HG02759 (cell line): ENCODE results near the gene HS2ST1.

Experiments used
- ATAC-seq: cut with Tn5 transposase; IDR thresholded peaks from one replicate; pipeline ENCODE4 v1.9.1; 2021; ENCODE audit warnings: mild to moderate bottlenecking, moderate library complexity; ENCODE audit not compliant: unreplicated experiment

The HS2ST1 gene

DNA sequence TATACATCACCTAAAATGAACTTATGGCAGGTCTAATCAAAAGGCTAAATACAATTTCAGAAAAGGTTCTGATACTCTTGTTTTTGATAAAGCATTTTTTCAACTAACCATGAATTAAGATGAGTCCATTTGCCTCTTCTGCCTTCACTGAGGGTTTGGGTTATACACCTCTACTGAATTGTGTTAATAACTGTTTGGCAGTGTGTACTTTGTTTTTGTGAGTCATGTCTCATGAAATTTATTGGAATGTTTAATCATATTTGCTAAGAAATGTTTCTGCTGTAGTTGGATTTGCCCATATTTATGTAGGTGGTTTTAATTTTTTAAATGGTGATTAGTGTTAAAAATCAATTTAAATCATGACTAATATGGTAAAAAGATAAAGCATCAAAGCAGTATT lies 190.5 kb downstream of the HS2ST1 start:
- no peak for ATAC-seq

DNA sequence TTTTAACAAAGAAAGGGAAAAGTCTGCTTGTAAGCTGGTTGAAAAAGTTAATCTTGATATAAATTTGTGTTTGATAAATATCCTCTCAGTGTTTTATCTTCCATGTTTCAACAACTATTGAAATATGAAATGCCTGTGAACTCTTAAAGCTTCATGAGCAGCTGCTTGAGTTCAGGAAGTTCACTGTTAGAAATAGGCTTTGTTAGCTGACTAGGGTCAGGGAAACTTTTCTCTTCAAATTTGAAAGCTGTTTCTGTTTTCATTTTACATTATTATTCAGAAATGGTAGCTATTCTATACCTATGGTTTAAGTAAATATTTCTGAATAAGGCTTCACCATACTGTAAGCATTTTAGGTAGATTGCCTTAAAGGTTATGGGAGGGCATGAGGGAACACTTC lies 191.7 kb downstream of the HS2ST1 start:
- peak; percentile 39 for ATAC-seq

DNA sequence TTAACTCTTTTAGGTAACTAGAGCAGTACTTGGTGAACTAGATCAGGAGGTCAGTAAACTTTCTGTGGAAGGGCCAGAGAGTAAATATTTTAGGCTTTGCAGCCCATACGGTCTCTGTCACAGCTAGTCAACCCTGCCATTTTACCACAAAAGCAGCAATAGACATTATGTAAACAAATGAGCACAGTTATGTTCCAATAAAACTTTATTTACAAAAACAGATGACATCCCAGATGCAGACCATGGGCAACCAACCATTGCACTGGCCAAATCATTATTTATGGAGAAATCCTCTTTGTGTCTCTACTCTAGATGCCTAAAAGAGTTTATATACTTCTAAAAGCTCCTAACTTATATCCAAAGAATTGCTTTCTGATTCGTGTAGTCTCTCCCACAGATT lies 192.4 kb downstream of the HS2ST1 start:
- no peak for ATAC-seq

DNA sequence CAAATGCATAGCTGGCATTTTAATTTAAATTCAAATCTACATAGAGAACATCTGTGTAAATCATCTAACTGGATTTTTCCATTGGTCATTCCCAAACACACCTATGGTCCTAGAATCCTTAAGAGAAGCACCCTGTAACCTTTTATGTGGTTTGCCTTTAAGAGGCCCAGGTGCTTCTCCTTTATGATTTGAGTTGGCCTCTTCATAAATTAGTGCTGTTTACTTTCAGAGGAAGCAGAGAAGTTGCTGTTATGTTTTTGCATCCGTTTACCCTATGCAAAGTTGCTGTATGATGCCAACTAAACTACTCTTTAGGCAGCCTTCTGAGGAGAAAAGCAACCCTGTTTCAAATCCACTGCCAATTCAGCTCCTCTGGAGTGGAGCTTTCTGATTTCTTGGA lies 193.8 kb downstream of the HS2ST1 start:
- ATAC-seq: no peak

DNA sequence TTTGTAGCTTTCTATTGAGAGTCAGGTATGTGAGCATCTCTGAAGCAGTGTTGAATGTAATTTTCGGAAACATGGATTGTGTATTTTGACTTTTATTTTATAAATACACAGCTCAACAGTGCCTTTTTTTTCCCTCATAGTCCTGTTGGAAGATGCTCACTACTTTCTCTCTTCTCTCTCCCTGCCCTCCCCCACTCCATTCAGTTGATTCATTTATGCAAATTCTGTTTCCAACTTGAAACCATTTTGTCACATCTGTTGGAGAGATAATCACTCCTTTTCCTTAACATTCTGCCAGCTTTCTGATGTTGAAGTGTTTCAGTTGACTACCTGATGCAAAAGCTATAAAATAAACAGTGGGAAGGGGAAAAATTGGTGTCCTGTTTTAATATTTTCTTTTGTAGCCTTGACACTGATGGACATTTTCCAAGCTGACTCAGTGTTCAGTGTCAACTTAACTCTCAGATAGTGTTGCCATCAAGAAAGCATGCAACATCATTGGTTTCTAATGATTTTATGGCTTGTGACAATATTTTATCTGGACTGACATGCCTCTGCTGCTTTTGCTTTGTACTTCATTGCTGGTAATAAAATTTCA lies 194.5 kb downstream of the HS2ST1 start:
- ATAC-seq: no peak

DNA sequence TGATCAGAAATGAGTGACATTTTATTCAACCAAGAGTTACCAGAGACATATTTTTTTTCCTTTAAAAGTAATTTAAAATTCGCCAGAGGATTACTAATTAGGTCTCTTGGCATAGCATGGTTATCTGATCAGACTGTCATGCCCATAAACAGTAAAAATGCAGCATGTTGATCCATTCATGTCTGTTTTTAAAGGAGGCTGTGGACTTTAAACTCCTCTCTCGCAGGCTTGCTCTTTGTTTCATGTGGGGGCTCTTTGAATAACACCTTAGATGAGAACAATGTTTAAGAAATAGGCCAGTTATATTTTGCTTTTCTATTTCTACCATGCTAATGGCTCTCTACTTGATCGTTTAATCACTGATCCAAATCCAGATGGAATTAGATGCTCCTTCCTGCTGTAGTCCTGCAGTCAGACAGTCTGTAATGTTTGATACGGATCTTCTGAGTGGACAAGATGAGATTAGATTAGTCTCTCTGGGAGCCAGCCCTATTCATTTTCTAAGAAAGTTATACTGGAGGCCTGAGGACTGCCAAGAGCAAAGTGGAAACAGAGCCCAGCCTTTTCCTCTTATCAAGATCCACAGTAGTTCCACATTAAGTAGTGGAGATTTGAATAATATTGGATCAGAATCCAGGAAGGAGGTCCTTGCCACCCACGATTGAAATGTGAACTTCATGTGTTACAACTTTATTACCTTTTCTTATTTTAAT lies 197.4 kb downstream of the HS2ST1 start:
- no peak for ATAC-seq

DNA sequence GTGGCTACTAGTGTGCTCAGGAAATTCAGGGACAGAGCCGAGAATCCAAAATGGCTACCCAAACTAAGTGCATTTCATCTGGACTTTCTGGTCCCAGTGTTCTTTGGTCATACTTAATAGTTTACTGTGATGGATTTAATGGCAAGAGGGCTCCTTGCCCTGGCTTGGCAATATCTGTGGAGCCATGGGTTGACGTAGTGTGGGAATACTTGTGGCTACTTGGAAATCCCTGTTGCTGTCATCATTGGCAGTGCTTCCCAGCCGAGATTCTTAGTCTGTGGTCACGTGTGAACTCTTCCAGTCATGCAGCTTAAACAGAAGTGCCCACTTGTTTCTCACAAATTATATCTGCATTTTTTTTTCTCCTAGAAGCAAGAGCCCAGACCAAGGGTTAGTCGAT lies 198.9 kb downstream of the HS2ST1 start:
- no peak for ATAC-seq

DNA sequence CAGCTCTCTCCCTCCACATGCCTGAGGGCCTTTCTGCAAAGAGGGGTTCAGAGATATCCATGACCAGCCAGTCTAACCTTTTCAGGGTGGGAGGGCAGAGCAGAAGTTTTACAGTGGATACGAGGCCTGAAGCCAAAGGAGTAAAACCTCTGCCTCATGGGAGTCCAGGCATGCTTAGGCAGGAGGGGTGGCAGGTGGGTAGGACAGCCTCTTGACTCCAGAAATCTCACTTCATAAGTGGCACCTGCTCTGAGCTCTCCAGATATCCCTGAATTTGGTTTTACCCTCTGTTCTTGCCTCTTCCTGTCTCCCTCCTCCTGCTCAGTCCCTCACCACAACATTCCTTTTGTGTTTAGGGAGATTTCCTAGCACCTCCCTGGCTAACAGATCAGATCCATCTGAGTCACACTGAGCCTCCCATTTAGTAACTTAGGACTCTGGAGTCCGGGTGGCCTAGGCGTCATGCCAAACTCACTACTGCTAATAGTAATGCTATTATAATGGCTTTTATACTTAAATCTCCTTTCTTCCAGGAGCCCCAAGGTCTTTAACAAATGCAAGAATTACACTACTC lies 201.0 kb downstream of the HS2ST1 start:
- no peak for ATAC-seq

DNA sequence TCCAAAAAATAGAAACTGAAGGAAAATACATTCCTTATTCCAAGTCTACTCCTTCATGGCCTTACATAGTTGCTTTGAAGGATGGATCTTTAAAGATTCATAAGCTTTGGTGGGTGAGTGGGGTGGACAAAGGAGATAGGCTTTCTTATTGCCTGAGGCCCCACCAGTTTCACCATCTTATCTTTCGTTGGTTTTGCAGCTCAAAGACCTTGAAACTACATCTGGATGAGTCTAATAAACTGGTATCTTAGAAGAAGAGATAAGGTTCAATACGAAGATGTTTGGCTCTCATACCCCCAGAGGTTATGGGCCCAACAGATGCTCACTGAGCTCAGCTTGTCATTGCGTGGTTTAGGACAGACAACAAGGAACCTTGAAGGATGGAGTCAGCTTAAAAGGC lies 201.5 kb downstream of the HS2ST1 start:
- ATAC-seq: no peak

DNA sequence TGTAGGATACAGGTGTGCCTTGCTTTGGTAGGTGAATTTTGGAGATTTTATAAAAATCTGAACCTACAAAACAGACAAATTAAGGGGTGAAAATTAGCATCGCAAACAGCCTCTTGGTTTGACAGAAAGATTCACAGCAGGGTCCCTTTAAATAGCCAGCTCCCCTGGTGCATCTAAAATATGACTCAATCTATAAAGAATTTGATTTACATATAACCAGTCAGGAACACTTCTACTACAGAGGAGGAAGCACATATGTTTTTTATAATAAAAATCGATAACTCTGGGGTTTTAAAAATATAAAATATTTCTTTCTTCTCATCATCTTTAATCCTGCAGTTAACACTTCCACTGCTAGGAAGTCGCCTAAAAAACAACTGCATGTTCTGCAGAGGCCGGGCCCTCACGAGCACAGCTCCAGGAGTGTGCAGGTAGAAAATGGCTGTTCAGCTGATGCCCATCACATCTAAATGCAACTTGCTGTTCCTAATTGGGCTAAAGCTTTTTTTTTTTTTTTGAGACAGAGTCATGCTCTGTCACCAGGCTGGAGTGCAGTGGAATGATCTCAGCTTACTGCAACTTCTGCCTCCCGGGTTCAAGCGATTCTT lies 203.4 kb downstream of the HS2ST1 start:
- no peak for ATAC-seq

DNA sequence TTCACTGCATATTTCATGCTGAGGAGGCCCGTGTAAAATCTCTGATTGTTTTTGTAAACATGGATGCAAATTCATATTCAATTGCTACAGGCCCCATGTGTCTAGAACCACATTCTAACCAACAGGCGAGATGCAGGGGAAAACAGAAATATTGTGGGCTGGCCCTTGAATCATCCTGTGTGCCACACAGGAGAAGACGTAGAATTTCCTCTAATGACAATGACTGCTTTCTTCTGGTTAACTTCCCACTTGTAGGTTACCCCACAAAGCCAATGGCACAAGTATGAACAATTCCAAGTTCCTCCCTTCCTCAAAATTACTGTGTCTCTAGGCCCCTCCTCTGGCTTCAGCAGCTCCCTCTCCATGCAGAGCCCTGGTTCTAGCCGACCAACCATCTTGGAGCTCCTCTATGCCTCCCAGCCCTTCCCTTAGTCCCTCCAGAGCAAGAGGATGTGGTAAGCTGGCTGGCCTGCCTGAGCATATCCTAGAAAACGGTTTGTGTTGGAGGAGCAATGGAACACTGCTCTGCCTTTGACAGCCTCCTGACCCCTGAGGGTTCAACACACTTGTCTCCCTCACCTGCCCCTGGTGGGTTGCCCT lies 205.2 kb downstream of the HS2ST1 start:
- no peak for ATAC-seq

DNA sequence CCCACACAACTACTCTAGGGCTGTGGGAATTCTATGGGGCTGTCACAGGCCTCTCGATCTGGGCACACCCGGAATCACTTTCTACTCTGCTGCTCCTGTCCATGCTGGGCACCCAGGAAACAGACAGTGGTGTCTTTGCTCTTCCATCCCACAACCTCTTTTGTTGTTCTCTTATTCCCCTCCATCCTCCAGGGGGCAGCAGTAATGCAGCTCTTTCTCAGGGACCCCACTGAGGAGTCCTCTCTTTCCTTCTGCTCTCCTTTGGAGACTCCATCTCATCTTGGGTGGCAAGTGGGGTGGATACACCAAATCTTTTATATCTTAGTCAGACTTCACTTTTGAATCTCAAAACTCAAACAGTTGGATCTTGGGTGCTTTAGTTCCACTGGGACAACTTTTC lies 206.3 kb downstream of the HS2ST1 start:
- ATAC-seq: no peak

DNA sequence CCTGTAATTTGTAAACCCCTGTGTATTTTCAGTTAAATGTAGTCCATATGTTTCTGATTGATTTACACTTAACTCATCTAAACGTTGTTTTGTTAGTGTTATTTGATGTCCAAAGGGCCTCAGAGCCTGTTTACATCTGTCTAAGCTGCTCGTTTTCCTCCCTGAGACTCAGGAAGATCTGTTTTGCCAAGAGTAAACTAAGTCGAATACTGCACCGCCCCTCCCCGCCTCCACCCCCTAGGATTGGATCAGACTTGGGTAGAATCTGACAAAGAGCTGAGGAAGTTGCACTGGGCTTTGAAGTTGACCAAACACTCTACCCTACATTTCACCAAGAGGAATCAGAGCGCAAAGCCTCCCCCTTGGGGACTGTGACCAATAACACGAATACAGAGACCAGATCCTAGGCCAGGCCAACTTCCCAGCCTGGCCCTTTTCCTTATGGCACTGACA lies 207.3 kb downstream of the HS2ST1 start:
- no peak for ATAC-seq

DNA sequence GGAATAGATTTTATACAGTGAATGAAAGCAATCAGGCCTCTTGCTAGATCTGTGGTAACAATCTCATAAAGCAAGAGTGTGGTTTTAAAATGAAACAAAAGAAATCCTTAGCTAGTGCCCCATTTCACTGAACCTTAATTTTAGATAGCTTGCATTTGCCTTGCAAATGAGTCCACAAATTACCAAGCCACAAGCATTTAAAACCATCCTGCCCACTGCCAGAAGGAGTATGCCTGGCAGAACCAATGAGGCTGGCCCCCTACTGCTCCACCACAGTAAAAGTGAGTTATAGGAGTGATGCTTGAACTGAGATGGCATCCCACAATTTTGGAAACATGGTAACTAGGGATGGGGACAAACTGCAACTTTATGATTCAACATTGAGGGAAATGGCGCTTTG lies 207.8 kb downstream of the HS2ST1 start:
- no peak for ATAC-seq

DNA sequence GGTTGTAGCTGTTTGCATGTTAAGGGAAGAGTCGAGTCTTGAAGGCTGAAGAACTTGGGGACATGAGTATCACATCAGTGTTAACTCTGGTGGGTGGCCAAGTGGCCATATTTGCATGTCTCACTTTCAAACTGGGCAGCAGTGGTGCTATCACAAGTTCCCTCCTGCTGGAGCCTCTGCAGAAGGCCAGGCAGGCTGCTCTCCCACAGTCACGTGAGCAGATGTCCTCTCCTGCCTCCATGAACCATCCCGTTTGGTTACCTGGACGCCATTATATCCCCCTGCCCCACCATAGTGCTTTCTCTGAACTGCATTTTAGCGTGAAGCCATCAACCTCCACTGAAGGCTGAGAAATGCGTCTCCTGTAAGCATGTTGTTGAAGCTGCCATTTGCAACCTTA lies 209.2 kb downstream of the HS2ST1 start:
- ATAC-seq: no peak

DNA sequence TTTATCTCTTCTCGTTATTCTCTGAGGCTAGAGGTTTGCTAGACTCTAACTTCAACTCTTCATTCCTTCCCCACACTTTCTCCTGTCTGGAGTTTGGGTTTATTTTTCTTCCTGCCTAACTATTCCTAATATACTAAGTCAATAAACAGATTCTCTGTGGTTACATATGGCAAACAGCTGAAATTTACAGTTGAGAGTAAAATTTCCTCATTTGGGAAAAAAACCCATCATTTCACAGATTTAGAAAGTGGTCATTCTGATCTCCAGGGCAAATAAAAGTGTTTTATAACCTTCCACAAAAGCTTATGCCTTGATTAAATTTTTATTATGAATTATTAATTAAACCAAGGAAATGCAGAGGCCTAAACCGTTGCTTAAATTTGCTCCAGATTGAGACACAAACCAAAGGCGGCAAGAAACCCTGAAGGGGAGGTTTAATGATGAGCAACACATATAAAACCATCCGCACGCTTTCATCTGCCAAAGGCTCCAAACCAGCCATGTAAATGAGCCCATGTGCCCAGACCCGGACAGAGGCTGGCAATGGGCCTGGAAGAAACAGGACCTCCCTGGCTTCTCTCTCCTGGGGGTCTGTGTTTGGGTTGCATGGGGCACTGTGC lies 212.6 kb downstream of the HS2ST1 start:
- no peak for ATAC-seq

DNA sequence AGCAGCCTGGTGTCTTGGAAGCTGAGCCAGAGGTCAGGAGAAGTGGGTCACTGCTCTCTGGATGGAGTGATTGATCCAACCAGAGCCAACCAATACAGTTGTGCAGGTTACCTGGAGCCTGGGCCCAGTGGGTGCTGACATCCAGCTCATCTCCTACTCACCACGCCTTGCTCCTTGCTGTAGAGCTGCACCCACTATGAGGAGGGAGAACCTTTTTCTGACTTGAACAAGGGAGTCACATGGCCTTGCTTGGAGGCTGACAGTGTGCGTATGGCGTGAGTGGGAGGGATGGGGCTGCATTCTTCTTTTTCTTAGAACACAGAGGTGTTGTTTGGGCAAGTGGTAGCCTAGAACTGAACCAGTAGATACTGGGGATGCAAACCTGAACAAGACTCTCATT lies 213.1 kb downstream of the HS2ST1 start:
- no peak for ATAC-seq

DNA sequence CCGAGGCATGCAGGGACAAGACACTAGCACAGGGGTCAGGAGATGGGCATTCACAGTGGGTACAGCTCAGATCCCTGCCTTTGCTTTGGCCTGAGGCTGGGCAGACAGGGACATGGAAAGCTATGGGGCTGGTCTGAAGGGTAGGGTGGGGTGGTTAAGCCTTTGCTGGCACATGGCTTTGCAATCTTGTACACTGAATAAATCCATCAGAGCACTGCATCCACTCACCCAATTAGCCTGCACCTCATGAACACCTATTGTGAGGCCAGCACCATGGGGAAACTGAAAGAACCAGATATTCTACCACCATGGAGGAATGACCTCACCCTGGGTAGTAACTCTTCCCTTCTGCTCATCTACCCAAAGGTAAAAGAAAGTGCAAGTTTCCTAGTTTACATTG lies 214.6 kb downstream of the HS2ST1 start:
- ATAC-seq: no peak

DNA sequence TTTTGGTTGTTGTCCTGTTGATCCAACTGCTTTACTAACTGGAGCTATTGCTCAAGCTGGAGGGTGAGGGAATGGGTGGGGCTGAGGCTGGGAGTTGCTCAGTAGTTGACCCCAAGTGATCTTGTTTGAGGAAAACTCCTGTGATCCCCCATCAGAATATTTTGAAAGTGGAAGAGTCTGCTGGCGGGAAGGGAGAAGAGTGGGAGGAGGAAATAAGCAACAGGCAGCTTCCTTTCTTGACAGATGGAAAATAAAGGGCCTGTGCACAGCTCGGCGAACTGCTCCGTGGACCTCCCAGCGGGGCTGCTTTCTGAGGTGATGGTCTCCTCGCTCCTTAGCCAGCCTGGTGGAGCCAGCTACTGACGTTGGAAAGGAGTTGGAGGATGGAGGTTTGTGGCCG lies 215.2 kb downstream of the HS2ST1 start:
- ATAC-seq: no peak

DNA sequence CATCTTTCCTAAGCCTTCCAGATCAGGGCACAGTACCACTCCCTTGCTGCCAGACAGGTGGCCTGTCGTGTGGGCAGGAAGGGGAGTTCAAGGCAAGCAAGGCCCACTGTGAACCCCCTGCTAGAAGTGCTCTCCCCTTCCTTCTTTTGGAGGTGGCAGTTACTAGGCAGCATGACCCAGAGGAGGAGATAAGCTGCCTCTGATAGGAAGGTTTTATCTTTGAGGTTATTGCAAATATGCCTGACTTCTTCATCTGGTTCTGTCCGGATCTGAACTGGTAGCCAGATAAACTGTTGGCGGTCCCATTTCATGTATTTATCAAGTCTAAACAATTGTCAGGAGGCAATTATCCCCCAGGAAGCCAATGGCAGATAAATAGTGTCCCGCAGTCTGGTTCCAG lies 216.0 kb downstream of the HS2ST1 start:
- ATAC-seq: no peak

DNA sequence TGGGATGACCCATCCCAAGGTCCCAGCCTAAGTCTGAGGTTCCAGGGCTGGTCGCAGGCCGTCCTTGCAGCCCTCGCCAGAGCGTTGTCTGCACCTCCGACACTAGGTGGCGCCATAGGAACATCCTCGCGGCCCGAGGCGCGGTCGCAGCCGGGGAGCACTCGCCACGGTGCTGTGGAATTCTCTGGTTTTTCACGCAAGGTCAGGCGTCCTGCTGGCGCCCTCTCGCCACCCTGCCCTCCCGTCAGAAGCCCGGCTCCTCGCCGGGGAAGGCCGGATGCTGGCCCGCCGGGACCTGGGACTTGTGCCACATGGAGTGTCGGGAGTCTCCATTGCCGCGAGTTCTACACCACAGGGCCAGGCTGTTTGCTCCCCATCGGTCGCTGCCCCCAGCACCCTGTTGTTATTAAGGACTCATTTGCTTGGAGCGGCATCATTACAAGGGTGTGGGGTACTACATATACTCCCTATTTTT lies 217.4 kb downstream of the HS2ST1 start:
- ATAC-seq: peak; percentile 98
